Right lobe of liver (tissue), 6 donors: ENCODE results near the gene LRRC28. TPM values are rescaled to one million over a fixed set of nuclear protein-coding genes. Genes with fewer than 3 reads are reported as not detected.

Experiments
- ATAC-seq, 4 donors: fragments of 200-7000 bp; cut with Tn5 transposase; one replicate each; pipeline ENCODE4 v1.9.1; 2020; ENCODE audit warnings: mild to moderate bottlenecking in 4 of 4, moderate library complexity in 4 of 4
- DNase-seq, 3 donors: peaks; one replicate each; pipeline ENCODE4 v3.0.0-alpha.2; 2020
- H3K27ac ChIP-seq, 3 donors: fragments of 200-600 bp; one replicate each; pipeline ENCODE4 v1.8.0; 2022
- H3K27me3 ChIP-seq, 2 donors: fragments of 200-600 bp; one replicate each; pipeline ENCODE4 v1.8.0; 2022
- H3K36me3 ChIP-seq, 4 donors: fragments of 200-600 bp; sonication (generic) in 1 of 4; one replicate each; pipeline versions ENCODE4 v1.5.1 to v1.8.0; 2017 to 2022; ENCODE audit warnings: control low read depth in 1 of 4
- H3K4me1 ChIP-seq, 4 donors: fragments of 200-600 bp; sonication (generic) in 1 of 4; one replicate each; pipeline versions ENCODE4 v1.5.1 to v1.8.0; 2017 to 2022; ENCODE audit warnings: control low read depth in 1 of 4
- H3K4me3 ChIP-seq, 3 donors: fragments of 200-600 bp; one replicate each; pipeline ENCODE4 v1.8.0; 2022
- H3K9me3 ChIP-seq, 4 donors: fragments of 200-600 bp; sonication (generic) in 1 of 4; one replicate each; pipeline versions ENCODE4 v1.5.1 to v1.8.0; 2017 to 2022; ENCODE audit warnings: control low read depth in 1 of 4
- POLR2A ChIP-seq: fragments of 450-650 bp; IDR thresholded peaks from one replicate; pipeline ENCODE4 v1.6.1; 2017; ENCODE audit warnings: antibody characterized with exemption, mild to moderate bottlenecking
- WGBS: methylation state at CpG from one replicate; pipeline ENCODE4 v1.1.6; 2018; ENCODE audit warnings: low coverage, low lambda C conversion rate; ENCODE audit not compliant: insufficient coverage; ENCODE audit errors: missing lambda C conversion rate; 5-methylcytosine and 5-hydroxymethylcytosine counted together
- intact Hi-C, 2 donors: fragments of 100-400 bp; cut with DNase I; formaldehyde crosslinking; loops; one replicate each; pipeline versions ENCODE4 v1.11.2 to v1.14.1; 2022
- total RNA-seq, 6 experiments: library from RNA; depleted of rRNA in 2 of 6; stranded (reverse); fragments of >200 nt in 2 of 6; fragmentation: NEBNext Ultra II Directional in 3 of 6; extraction: Animal tissue kit (Norgen Biotek cat#: 25700) in 3 of 6; gene quantifications; one replicate each; pipeline versions ENCODE4 v1.1.0 to v1.2.4, GENCODE V29; 2016 to 2023
- TF ChIP-seq, protein P1 (sequence below), 4 donors: fragments of 200-600 bp in 3 of 4; fragments of 450-650 bp in 1 of 4; IDR thresholded peaks; one replicate each; pipeline versions ENCODE4 v1.5.1 to v1.8.0; 2016 to 2022; ENCODE audit warnings: antibody characterized with exemption in 4 of 4, mild to moderate bottlenecking in 2 of 4
- donor health status: DM: no; HTN: yes; CAD: no.
- donor health status: DM: no; HTN: no; CAD: no.
- donor health status: DM: no; HTN: no; CAD: no.
- donor health status: DM: no; HTN: yes; CAD: no.
- donor health status: DM: no; HTN: yes; CAD: no.

The LRRC28 gene
- total RNA-seq, 6 experiments from 2014 or later = 21.8 to 70.1 (median 31.9) TPM

DNA sequence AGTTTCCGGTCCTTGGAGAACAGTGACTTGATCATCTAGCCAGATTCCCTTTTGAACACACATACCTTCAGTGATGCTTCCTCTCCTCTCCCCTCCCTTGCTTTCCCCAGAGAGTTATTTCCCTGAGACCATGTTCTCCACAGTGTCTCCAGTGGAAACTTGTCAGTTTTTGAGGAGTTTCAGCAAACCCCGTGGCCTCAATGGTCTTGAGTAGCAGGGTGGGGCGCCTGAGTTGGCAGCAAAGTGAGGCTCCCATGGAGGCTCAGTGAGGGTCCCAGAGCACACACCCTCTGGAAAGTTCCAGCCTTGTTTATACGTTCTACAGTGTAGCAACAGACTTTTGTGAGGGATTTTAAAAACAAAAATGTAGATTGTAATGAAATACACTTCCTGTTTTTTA lies 135.1 kb downstream of the LRRC28 start:
- no peak for ATAC-seq
- WGBS = 69% methylated on average over 4 of the region's 4 CpGs
- TF ChIP-seq POLR2A = no peak
- TF ChIP-seq, protein P1, sequence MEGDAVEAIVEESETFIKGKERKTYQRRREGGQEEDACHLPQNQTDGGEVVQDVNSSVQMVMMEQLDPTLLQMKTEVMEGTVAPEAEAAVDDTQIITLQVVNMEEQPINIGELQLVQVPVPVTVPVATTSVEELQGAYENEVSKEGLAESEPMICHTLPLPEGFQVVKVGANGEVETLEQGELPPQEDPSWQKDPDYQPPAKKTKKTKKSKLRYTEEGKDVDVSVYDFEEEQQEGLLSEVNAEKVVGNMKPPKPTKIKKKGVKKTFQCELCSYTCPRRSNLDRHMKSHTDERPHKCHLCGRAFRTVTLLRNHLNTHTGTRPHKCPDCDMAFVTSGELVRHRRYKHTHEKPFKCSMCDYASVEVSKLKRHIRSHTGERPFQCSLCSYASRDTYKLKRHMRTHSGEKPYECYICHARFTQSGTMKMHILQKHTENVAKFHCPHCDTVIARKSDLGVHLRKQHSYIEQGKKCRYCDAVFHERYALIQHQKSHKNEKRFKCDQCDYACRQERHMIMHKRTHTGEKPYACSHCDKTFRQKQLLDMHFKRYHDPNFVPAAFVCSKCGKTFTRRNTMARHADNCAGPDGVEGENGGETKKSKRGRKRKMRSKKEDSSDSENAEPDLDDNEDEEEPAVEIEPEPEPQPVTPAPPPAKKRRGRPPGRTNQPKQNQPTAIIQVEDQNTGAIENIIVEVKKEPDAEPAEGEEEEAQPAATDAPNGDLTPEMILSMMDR (IDR thresholded peaks at IDR 0.05) = no peak
- no peaks in the 10 kb centered on the region for H3K36me3 ChIP-seq
- intact Hi-C loops = no loop called here
- no peaks in the 10 kb centered on the region for H3K9me3 ChIP-seq
- H3K4me3 ChIP-seq = no peak overlapping the region
- peak overlapping the region in 1 of 3 donors; percentile 25 for H3K27ac ChIP-seq
- no peak for DNase-seq
- no peaks in the 10 kb centered on the region for H3K27me3 ChIP-seq
- H3K4me1 ChIP-seq = peaks cover 0 to 15% (median 6%) of the 10 kb centered on the region in 4 donors

DNA sequence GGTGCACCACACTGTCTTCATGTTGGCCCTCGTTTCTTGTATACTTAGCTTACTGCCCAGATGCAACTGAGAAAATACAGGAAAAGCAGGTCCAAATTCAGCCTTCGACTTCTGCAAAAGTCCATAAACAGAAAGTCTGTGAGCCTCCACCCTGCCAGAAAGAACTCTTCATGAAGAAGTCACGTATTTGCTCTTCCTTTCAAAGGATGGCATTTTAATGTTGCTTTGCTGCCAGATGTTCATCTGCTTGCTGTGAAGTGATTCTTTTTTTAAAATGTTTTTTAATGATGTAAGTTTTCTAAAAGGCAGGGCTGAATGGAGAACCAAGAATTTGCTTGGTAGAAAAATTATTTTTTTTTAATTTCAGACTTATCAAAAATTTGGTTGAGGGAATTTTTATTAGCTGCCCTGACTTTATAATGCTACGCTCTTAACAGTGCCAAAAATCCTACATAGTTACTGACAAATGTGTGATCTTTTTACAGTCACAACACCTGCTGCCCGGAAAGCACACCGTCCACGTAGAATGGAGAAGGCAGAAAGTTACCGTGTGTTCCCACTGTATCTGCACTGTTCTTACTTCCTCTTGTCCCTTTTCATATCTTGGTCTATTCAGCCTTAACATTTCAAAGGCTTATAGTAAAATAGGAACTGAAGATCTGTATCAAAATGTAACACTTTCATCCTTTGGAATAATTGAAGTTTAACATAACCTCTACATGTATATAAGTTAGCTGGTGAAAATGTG lies 136.3 kb downstream of the LRRC28 start:
- peaks cover 0 to 5% (median 0%) of the 10 kb centered on the region in 4 donors for H3K9me3 ChIP-seq
- 78% methylated on average over 8 of the region's 8 CpGs for WGBS
- no peaks in the 10 kb centered on the region for H3K27me3 ChIP-seq
- H3K4me1 ChIP-seq = peaks cover 0 to 15% (median 6%) of the 10 kb centered on the region in 4 donors
- TF ChIP-seq POLR2A = no peak
- TF ChIP-seq, protein P1 (IDR thresholded peaks at IDR 0.05) = no peak
- no peak overlapping the region for H3K4me3 ChIP-seq
- no peak for DNase-seq
- no peak overlapping the region for H3K27ac ChIP-seq
- ATAC-seq = no peak
- H3K36me3 ChIP-seq = no peaks in the 10 kb centered on the region
- intact Hi-C loops = no loop called here

DNA sequence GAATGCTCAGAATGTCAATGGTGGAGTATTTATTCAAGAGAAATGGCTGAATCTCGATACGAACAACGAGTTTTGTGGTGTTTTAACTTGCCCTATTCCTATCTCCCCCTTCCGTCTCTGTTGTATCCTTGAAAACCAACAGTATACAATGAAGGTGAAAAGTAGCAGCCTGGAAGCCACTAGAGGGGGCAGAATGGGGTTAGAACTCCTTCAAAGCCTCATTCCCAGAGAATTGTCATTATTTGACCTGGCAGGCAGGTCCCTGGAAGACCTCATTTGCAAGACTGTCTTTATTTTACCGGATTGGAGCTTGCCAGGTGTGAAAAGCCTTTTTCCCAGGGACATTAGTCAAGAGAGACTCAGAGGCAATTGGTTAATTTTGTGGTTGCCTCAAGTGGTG lies 139.4 kb downstream of the LRRC28 start:
- DNase-seq = no peak
- intact Hi-C loops = no loop called here
- Histone ChIP-seq H3K4me3 (no peak overlapping the region), H3K36me3 (no peaks in the 10 kb centered on the region), H3K4me1 (peaks cover 0 to 9% (median 2%) of the 10 kb centered on the region in 4 donors), H3K27me3 (no peaks in the 10 kb centered on the region), H3K9me3 (peaks cover 0 to 5% (median 0%) of the 10 kb centered on the region in 4 donors), H3K27ac (no peak overlapping the region)
- TF ChIP-seq, protein P1 (IDR thresholded peaks at IDR 0.05) = no peak
- no peak for TF ChIP-seq POLR2A
- no peak for ATAC-seq
- WGBS = 79% methylated on average over 5 of the region's 5 CpGs

DNA sequence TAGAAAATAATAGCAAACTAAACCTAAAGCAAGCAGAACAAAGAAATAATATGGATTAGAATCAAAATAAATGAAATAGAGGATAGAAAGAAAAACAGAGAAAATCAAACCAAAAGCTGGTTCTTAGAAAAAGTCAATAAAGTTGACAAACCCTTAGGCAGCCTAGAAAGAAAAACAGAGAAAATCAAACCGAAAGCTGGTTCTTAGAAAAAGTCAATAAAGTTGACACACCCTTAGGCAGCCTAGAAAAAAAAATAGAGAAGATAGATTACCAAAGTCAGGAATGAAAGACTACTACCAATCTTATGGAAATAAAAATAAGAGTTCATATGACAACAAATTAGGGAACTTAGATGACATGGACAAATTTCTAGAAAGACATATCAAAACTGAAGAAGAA lies 142.4 kb downstream of the LRRC28 start:
- WGBS = 31% methylated on average over 1 of the region's 1 CpG
- Histone ChIP-seq H3K27me3 (no peaks in the 10 kb centered on the region), H3K4me1 (no peaks in the 10 kb centered on the region), H3K27ac (no peak overlapping the region), H3K36me3 (no peaks in the 10 kb centered on the region), H3K9me3 (peaks cover 0 to 5% (median 0%) of the 10 kb centered on the region in 4 donors), H3K4me3 (no peak overlapping the region)
- peak in 3 of 4 donors; percentile 32 to 57 (median 33) for ATAC-seq
- no peak for TF ChIP-seq POLR2A
- no peak for DNase-seq
- intact Hi-C loops = no loop called here

DNA sequence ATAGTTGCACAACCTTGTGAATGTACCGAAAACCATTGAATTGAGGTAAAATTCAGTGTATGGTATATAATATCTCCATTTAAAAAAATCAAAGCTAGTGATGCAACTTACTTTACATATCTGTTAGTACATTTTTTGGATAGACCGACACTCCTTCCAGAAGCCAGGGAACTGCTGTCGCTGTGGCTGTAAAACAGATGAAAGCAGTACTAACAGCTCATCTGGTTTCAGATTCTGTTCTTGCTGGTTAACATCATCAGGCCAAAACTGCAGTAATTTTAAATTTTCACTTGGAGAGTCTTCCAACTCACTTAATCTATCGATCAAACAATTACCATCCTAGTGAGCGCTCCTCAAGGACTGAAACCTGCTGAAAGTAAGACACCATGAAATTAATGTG lies 145.1 kb downstream of the LRRC28 start:
- ATAC-seq (no peak), DNase-seq (no peak)
- intact Hi-C loops = no loop called here
- Histone ChIP-seq H3K4me3 (no peak overlapping the region), H3K36me3 (no peaks in the 10 kb centered on the region), H3K9me3 (peaks cover 0 to 5% (median 0%) of the 10 kb centered on the region in 4 donors), H3K4me1 (peaks cover 0 to 2% (median under 1%) of the 10 kb centered on the region in 4 donors), H3K27ac (no peak overlapping the region), H3K27me3 (no peaks in the 10 kb centered on the region)
- WGBS = 93% methylated on average over 5 of the region's 5 CpGs
- TF ChIP-seq, protein P1 (IDR thresholded peaks at IDR 0.05) = no peak
- TF ChIP-seq POLR2A = no peak
